Activated T-helper 9 cell treated with anti-CD3 and anti-CD28 coated beads, Interleukin-2, amount 50 U/mL, for 16 hours (primary cell): ENCODE measurements around the gene ATXN7L2.

Experiments used
- DNase-seq: peaks from one replicate; pipeline ENCODE4 v3.0.0-alpha.2; 2020; ENCODE audit warnings: low read depth

Gene ATXN7L2

DNA sequence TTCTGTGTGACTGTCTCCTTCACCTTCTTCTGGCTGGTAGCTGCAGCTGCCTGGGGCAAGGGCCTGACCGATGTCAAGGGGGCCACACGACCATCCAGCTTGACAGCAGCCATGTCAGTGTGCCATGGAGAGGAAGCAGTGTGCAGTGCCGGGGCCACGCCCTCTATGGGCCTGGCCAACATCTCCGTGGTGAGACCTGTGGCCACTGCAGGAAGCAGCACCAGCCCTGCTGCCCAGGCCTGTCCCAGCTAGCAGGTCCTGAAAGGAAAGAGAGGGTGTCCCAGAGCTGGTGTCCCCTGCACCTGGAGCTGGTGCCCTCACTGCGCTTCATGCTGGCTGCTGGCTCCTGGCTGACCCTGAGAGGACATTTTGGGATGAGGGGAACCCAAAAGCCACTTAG lies 5.9 kb upstream of the ATXN7L2 start:
- no peak for DNase-seq

DNA sequence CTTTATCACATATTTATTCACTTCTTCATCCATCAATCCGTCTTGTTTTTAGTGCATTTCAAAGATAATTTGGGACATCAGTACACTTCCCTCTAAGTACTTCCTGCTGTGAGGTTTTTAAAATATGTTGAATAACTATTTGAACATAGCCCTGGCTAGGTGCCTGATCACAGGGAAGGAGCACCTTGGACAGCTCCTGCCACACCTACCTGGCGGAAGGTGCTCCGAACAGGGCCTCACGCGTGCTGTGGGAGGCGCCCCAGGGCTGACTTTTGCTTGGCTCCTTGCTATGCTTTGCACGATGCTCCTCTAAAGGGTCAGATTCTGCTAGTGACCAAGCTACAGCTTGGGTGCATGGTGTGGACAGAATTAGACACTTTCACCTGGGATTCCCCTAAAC lies 4.9 kb upstream of the ATXN7L2 start:
- no peak for DNase-seq

DNA sequence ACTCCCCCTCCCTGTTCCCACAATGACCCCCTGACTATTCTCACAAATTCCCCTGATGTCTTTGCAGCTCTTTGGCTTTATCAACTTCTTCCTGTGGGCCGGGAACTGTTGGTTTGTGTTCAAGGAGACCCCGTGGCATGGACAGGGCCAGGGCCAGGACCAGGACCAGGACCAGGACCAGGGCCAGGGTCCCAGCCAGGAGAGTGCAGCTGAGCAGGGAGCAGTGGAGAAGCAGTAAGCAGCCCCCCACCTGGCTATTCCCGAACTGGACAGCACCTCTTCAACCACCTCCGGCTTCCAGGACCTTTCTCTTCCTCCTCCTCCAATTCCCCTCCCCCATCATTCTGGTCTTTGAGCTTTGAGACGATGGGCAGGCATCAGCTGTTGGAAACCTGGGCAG lies 4.4 kb upstream of the ATXN7L2 start:
- no peak for DNase-seq

DNA sequence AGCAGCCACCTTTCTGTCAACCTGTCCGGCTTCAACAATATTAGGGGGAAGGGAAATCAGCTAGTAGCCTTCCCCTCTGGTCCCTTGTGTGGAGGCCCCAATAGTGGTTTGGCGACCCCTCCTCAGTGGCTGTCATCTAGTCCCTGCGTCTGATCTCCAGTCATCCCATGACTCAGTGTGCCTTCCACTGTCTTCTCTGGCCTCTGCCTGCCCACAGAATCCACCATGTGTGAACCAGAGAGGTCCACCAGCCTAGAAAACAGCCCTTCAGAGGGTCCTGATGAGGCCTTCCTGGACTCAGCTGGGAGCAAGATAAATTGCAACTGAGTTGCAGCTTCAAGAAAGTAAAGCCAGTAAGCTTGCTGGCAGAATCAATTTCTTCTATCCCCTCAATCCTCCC lies 3.8 kb upstream of the ATXN7L2 start:
- no peak for DNase-seq

DNA sequence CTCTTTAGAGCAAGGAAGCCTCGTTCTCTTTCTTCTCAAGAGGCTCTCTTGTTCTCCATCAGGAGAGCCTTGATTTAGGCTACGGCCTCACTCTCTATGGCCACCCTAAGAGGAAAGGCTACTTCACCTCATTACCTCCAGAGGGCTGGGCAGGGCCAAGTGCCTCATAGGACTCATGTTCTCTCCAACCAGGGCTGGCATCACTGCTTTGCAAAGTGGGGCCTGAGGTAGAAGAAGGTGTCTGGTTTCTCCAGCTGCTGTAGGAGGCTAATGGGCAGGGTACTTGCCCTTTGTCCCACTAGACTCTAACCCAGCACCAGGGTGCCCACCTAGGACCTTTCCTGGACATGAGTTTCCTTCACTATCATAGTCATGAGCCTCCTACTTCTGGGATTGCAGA lies 2.1 kb upstream of the ATXN7L2 start:
- DNase-seq: no peak

DNA sequence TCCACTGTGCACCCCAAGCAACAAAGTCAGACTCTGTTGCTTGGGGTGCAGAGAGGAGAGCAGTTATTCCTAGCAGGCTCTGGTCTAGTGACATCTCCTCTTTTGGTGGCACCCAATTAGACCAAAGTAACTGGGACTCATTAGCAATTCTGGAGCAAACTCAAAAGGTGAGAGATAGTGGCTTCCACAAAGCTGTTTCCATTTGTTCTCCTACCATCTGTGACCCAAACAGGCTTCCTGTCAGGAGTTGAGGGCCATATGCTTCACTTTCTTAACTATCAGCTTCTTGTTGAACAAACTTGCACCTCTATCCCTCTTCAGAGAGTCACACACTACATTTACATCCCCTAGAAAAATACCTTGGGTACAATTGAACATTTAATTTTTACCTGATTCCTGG lies 1.5 kb upstream of the ATXN7L2 start:
- DNase-seq: no peak

DNA sequence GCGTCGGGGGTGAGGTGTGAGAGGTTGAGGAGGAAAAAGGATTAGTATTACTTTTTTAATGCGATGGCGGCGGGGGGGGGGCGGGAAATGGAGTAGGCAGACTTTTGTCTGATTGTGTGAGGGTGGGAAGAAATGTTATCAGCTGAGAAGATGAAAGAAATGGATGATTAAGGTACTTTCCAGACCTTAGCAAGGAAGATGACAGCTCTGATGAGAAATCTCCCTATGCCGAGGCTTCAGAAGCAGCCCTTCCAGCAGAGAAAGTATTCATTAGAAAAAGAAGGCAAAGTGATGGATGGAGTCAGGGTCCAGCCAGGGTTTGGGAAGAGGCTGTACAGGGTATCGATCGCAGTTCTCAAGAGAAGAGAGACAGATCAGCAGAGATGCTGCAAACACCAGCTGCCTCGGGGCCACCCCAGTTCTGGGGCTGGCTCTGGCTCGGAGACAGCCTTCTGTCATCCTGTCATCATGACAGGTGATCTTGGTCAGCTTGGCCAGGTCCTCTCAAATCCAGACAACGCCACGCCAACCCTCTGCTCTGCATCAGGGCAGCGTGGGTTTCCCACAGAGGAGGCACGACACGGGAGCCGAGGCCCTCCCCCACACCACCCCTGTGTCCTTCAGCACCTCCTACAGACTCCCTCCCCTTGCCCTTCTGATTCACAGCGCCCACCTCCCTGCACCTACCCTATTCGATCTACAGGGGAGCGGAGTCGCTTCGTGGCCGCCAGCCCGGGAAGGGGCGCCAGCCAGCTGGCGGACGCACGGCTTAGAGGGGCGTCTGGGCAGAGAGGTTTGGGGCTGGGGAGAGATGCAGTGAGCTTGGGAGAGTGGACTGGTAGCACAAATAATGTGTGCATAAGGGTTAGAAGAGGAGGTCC lies 674 bp upstream of the ATXN7L2 start:
- peak; percentile 20 for DNase-seq

DNA sequence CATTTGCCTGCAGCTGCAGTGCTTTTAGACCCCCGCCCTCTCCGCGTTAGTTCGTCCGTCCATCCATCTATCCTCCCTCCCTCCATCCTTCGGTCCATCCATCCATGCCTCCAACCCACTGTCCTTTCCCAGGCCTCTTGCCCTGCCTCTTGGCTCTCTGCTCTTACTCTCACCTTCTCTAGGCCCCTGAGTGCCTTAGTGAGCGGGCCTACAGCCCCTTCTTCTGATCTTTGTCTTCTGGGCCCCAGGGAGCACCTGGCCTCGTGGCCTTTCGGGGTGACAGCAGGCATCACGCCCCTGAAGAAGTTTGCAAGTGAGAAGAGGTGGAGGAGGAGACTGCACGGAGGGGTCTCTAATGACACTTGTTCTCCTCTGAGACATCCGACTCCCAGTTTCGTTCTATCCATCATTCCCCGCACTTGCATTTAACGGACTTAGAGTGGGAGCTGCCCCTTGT lies 842 bp downstream of the ATXN7L2 start:
- no peak for DNase-seq

DNA sequence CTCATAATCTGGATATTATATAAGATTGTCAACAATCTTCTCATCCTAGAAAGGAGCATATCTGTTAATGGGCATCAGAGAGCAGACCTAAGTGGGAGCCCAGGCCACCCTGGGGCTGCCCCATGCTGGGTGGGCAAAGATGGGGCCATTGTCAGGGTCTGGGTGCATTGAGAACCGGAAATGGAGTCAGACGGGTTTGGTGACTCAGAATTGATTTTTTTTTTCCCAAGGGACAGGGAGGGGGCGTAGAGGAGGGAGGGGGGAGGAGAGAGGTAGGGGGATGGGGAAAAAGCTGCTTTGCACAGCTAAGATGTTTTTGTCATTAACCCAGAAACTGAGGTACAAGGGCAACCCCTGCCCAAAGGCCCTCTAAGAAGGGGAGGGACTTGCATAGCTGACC lies 1.3 kb downstream of the ATXN7L2 start:
- no peak for DNase-seq

DNA sequence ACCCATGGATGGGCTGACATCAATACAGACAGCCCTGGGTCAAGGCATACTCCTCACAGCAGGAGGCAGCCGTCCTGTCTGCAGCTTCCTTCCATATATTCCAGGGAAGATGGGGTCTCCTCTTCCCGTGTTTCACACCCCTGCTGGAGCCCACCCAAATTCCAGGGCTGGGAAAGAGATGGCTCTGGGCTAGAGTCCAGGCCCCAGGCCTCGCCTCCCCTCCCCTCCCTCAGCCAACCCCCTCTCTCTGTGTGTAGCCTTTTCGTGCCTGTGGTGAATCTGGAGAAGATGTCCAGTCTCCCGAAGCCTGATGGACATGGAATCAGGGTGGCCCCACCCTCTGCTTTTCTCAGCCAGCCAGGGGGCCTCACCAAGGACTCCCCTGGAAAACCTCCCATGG lies 3.6 kb downstream of the ATXN7L2 start:
- DNase-seq: no peak

DNA sequence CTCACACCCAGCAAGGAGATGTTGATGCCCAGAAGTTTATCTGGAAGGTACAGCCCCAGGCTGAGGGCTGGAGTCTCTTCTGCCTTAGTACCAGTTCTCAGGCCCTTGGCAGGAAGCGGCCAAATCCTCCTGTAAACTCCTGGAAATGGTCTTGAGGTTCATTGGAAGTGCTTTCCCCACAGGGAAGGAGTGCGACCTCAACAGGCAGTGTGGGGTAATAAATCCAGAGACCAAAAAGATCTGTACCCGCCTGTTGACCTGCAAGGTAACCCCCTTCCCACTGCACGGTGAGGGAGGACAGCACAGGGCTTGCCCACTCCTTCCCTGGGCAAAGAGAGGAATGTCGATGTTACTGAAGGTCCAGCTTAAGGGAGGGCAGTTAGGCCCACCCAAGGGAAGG lies 4.5 kb downstream of the ATXN7L2 start:
- DNase-seq: no peak

DNA sequence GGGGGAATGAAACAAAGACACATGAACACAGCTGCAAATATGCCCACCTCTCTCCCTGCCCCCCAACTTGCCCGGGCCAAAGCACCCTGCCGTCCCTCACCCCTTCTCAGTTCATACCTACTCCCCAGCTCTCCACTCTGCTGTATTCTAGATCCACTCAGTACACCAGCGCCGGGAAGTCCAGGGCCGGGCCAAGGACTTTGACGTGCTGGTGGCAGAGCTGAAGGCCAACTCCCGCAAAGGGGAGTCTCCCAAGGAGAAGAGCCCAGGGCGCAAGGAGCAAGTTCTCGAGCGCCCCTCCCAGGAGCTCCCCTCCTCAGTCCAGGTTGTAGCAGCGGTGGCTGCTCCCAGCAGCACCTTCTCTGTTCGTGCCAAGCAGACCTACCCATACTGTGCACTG lies 5.0 kb downstream of the ATXN7L2 start:
- DNase-seq: no peak

DNA sequence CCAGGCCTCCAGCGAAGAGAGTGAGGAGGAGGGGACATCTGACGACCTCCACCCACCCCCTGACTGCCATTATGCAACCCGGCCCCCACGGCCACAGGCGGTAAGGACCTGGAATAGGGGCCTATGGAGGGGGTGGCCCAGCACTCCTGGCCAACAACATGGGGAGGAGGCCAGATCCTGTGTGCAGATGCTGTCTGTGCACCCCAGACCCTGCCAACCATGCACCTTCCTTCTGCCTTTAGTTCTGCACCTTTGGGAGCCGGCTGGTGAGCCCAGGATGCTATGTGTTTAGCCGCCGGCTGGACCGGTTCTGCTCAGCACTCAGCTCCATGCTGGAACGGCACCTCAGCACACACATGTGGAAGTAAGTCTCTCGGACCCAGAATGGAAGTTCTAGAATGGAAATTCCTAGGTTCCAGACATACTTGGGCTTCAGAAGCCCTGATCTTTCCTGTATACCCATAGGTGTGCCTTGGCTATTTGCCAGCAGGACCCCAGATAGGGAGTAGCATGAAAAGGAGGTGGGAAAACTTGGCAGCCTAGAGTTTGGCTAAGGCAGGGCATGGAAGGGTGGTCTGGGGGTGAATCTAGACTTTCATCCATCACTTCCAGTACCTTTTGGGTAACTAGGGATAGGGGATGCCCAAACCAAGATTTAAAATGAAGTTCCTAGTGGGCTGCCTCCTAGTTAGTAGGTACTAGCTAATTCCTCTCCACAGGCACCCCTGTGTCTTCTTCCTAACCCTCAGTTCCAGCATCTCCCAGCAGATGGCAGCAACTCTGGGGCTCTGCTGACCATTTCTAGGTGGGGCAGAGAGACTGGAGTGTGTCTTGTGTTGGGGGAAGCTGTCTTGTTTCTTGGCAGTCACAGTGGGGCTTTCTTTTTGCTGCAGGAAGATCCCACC lies 6.6 kb downstream of the ATXN7L2 start:
- peak; percentile 54 for DNase-seq

DNA sequence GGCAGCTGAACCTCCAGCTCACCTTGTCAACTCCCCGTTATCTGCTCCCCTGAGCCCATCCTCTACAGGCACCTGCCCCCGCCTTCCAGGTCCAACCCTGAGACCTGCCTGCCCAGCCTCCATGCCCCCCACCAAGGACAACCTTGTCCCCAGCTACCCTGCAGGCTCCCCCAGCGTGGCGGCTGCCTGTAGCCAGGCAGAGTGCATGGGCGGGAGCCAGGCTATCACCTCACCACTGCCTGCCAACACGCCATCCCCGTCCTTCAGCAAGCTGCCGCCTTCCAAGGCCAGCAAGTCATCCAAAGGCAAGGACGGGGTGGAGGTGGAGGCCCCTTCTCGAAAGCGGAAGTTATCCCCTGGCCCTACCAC lies 7.2 kb downstream of the ATXN7L2 start:
- DNase-seq: no peak

DNA sequence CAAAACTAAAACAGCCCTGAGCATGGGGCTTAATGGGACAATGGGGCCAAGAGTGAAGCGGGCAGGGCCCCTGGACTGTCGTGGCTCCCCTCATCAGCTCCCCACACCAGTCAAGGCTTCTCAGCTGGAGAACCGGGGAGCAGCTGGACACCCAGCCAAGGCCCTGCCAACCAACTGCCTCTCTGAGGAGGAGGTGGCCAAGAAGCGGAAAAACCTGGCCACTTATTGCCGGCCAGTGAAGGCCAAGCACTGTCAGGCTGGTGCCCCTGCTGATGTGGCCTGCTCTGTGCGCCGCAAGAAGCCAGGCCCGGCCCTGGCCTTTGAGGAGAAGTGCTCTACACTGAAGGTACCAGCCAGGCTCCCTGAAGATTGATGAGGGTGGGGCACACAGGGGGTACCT lies 7.7 kb downstream of the ATXN7L2 start:
- no peak for DNase-seq

DNA sequence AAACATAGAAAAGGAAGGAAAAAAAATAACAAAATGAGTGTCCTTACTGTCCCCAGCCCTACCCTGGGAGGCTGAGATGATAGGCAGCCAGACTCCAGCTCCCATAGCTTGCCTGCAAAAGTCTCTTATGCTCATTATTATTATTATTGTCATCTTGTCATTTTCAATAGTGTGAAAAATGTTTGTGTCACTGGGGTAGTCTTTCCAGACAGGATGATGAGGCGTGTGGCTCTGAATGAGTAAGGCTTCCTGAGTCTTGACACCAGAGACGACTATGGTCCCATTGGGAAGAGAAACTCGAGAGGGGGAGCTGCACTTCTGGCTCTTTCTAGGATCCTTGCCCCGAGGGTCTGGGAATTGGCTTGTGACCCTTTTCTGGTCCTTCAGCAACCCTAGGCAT lies 9.1 kb downstream of the ATXN7L2 start:
- no peak for DNase-seq

DNA sequence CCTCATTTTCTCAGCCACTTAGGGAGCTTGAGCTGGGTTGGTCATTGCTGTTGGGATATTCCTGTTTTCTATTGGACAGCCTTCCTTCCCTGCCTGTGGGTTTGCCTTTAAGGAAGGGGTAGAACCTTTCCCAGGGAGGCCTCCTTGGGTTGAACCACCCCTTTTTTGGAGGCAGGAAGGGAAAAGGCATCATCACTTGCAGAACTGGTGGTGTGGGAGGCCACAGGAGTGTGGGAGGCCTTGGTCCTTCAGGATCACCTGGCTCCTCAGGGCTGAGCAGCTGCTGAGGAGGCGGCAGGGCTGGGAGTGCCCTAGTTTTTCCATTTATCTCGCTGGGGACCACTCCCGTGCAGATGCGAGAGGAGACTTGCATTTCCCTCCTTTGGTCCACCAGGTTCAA lies 9.5 kb downstream of the ATXN7L2 start:
- no peak for DNase-seq

DNA sequence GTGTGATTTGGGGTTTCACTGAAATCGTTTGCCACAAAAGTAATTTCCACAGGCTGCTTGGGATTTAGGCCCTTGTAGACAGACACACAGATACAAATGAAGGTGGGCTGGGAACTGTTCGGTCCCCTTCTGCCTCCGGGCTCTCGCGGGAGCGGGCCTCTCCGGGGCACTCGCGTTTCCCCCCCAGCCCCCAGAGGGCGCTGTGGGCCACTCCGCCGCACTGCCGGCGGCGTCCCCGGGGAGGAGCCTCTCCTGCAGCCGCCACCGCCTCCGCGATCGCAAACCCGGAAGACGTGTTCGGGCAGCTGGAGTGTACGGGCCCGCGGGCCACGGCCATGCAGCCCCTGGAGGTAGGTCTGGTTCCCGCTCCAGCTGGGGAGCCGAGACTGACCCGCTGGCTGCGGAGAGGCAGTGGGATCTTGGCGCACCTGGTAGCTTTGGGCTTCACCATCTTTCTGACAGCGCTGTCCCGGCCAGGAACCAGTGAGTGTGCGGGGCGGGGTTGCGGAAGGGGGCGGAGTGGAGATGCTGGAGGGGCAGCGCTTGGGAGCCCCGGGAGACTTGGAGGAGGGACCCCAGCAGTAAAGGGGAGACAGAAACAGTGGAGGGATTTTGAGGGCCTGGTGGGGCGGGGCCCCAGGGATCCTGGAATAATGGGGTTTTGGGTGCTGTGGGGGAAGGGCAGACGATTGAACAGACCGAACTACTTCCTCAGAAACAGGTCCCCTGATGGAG lies 10.3 kb downstream of the ATXN7L2 start, which contains the start of gene CYB561D1:
TSS of gene CYB561D1 (plus strand) at position 290 of the 735 bp plus-strand sequence. CDS start at position 336, 46 bp downstream.
- DNase-seq: peak; percentile 87

DNA sequence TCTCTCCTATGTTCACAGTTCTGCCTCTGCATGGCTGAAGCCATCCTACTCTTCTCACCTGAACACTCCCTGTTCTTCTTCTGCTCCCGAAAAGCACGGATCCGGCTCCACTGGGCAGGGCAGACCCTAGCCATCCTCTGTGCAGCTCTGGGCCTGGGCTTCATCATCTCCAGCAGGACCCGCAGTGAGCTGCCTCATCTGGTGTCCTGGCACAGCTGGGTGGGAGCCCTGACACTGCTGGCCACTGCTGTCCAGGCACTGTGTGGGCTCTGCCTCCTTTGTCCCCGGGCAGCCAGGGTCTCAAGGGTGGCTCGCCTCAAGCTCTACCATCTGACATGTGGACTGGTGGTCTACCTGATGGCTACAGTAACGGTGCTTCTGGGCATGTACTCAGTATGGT lies 12.0 kb downstream of the ATXN7L2 start:
- DNase-seq: no peak

DNA sequence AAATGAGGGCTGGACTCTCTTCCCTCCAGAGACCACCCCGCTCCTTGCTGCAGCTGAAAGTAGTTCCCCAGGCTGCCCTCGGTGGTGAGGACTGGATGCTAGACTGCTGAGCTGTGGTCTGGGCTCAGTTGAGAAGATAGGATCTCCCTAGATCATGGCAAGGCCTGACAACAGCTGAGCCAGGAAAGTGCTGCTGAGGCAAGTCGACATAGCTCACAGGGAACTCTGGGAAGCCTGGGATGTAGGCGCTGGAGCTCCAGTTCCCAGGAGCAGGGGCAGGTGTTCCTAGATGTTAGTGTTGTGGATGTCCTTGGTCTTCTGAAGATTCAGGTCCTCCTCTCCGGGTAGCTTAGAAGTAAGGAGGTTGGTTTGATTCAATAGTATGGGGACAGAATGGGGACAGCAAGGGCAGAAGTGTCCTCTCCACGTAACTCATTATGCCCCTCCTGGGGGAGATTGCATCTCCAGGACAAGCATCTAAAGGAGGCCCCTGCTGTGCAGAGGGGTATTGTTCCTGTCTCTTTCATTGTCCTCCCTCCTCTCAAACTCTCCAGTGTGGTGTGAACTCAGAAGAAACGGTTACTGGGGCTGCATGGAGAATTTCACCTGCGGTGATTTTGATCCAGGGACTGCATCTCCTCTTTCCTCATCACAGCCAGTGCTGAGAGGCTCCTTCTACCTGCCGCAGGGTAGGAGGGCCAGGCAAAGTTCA lies 13.9 kb downstream of the ATXN7L2 start:
- DNase-seq: no peak

DNA sequence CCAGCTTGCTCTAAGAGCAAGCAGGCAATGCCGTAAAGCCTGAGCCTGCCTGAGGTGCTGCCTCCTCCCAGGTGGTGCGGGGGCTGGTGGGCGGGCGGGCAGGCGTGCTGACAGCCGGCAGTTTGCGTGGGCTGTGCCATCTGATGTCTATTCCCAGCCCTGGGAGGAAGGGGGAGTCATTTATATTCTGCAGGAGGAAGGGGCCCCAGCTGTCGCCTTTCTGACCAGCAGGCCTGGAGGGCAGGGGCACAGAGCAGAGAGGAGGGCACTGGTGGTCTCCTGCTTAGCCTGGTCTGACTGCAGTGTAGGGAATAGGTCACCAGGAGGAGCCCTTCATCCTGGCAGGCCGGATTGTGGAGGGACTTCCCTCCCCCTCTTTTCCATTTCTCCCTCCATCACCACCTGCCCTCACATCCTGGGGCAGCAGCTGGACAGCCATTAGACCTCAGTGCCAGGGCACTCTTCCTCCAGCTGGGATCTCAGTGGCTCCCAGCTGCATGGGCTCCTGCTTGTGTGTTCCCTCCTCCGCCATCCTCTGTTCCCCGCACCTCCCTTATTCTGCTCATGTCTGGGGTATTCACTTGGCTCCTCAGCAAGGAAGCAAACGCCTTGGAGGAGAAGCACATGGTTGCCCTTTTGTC lies 14.6 kb downstream of the ATXN7L2 start:
- no peak for DNase-seq
